Stimulated activated CD4-positive, alpha-beta T cell treated with anti-CD3 and anti-CD28 coated beads, Interleukin-12 subunit alpha, Interleukin-12 subunit beta, amount 100 ng/mL, for 24 hours (primary cell): ENCODE measurements around the gene NME9.

Source experiments
- DNase-seq, 2 experiments: peaks; one replicate each; pipeline ENCODE4 v3.0.0-alpha.2; 2020; ENCODE audit warnings: low read depth in 2 of 2

NME9 gene

DNA sequence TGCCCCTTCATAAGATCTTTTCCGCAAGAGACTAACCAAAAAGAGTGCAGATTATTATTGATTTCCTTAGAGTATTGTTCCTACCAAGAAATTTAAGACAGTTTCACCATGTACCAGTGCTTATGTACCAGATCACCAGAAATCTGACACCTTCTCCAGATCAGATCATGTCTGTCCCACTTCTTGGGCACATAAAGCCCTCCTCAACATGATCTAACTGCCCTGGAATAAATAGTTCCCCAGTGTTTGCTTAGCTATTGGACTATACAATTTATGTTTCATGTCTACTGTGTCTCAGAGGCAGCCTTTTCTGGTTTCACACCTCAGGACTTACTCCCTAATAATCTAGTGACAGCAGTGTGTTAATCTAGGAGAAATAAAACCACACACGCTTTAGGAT is 46.8 kb downstream of the NME9 start:
- no peak for DNase-seq

DNA sequence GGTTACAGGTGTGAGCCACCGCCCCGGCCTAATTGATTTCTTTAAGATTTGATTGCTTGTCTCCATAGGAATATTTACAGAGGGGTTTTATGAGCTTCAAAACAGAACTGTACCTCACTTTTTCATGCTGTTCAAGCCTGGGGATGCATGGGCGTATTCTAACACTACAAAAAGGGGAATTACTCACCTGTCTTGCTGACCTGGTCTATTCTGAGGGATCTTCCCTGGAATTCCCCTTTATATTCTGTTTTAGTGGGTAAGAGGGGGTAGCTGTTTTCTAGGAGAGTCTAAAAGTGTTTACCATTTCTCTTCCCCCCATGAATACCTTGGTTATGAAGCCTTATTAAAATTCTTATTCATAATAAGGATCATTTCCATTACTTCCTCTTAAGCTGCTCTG is 48.1 kb downstream of the NME9 start:
- no peak for DNase-seq

DNA sequence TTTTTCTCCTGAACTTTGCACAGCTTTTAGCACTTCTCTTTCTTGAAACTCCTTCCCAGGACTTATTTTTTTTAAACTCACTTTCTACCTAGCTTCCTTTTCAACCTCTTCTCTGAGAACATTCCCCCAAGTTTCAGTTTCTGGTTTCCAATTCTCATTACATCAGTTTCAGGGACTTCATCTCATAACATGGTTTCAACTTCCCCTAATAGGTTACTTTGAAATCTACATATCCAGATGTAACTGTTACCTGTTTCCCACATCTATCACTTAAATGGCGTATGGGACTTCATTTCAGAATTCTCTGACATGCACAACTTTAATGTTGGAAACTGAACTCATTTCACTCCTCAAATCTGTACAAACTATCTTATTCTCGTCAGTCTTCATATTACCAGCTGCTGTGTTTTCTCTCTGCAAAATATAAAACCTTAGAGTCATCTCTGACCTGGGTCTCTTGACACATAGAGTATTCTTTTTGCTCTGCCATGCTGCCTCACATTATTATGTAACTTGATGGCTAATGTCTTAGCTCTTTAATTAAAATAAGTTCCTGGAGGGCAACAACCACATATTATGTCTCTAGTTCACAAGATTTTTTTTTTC is 58.4 kb downstream of the NME9 start:
- DNase-seq, result no peak

DNA sequence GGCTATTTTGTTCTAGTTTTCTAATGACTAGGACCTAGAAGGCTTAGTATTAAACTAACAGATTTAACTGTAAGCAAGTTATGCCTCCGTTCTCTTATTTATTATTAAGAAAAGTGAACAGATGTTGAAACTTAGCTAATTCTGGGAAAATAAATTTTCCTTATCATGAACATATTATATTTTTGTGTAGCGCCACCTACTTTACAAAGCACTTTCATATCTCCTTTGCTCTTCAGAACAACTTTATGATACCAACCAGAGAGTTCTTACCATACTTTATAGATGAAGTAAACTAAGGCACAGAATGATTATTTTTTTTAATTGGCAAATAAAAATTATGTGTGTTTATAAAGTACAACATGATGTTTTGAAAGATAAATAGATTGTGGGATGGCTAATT is 59.4 kb downstream of the NME9 start:
- no peak for DNase-seq

- no peak for DNase-seq
Observed at GRCh38 chr3:138267083-138267482, 62.6 kb downstream of the NME9 start.

GRCh38 chr3:138265745-138266144 is 63.9 kb downstream of the NME9 start:
- no peak for DNase-seq

DNA sequence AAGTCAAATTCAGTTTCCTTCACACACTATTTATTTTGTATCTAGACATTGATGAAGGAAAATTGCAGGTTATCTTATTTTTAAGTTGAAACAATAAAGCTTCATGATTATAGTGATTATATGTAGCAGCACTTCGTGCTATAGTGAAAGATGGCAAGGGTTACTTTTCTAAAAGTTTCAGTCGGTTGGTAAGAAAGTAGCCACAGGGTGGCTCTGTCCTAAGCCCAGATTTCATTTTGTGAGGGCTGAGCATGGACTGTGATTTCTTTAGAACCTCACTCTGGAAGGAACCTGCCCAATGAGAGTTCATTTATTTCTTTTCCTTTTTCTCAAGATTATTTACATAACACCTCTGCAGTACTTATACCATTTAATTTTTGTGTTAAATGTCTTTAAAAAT is 66.5 kb downstream of the NME9 start:
- DNase-seq, result no peak

DNA sequence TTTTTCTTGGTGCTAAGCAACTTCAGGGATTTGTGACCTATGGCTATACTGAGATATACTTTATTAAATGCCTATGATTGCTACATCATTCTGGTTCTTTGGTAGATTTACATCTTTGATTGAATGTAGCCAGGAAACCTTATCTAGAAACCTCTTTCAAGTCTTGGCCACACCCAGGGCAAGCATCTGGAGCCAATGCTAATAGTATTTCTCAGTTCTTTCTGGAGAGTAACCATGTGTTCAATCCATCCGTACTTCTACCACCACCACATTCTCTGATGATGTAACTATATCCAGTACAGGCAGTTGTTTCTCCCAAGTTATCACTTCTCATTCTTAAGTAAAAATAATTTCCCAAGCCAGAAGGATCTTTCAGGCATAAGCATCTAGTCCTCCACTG is 69.0 kb downstream of the NME9 start:
- no peak for DNase-seq

- no peak for DNase-seq
Observed at GRCh38 chr3:138259126-138259525, 70.5 kb downstream of the NME9 start.

GRCh38 chr3:138257986-138258385 is 71.7 kb downstream of the NME9 start:
- DNase-seq, result no peak

DNA sequence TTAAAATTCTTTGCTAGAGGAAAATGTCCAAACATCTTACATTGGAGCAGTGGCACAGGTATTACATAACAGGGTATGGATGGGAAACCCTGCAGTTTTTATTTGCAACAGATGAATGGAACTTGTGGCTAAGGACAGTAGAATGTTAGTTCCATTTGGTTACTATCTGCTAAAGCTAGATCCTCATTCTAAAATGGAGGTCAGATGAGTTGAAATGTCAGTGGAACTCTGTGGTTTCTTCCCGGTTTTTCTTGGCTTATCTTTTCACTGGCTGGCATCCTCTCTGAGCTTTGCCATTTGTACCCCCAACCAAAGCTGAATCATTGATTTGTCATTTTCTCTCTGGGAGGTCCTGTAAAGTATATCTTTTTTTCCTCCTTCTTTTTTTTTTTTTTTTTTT is 73.6 kb downstream of the NME9 start:
- DNase-seq, result no peak

DNA sequence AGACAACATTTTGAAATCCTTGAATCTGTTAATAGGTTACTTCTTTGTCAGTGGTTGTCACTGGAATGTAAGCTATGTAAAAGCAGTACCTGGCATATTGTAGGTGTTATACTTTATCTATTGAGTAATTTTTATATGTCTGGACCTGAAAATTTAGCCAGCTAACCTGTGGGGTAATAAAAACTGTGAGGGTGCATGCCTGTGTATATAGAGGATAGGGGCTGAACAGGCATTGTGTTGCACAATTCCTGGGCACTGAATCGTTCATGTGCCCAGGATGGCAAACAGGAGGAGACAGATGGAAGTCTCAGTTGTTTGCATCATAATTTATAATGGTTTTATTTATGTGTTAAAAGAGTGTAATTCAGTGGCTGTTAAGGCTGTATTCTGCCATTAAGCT is 75.4 kb downstream of the NME9 start:
- no peak for DNase-seq

DNA sequence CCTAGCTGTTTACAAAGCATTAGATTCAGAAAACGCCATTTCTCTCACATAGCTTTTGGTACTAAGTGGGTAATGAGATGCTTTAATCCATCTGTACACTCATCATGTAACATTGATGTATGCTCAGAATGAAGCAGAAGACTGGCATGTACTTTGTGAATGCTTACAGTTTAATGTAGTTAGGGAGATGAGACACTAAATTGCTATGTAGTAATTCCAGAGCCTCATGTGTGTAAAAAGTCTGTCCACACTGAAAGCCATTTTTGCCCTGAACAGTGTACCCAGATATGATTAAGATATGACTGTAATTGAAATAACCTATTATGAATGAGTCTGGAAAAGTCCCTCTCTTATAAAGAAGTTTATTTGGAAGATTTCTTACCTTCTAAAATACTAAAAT is 76.0 kb downstream of the NME9 start:
- DNase-seq, result no peak
